B cell (primary cell): ENCODE results near the gene BUB1B.

Source experiments
- CTCF ChIP-seq: fragments of 200-600 bp; IDR thresholded peaks from one replicate; pipeline ENCODE4 v1.8.0; 2022; ENCODE audit warnings: antibody characterized with exemption, mild to moderate bottlenecking
- EZH2 ChIP-seq: IDR thresholded peaks from 2 replicates; pipeline ENCODE4 v1.6.1; 2012; ENCODE audit warnings: borderline replicate concordance, low read depth, mild to moderate bottlenecking, moderate library complexity, low read length; ENCODE audit not compliant: insufficient read depth, poor library complexity, severe bottlenecking

GRCh38 chr15:40130799-40131502 lies 29.9 kb upstream of the BUB1B start:
- no peak for TF ChIP-seq CTCF
- TF ChIP-seq EZH2: no peak
